ENCODE results near the gene HYAL2. TPM values are rescaled to one million over a fixed set of nuclear protein-coding genes. Genes with fewer than 3 reads are reported as not detected.

The HYAL2 gene
- polyA plus RNA-seq, 3 donors, result 18.3 to 25.8 (median 18.9) TPM

- H3K79me2 ChIP-seq (ENCODE audit: insufficient read depth, low read length), result peaks cover 21% of the 10 kb centered on the region
- peaks cover 22 to 35% of the 10 kb centered on the region in 2 donors for H3K36me3 Mint-ChIP-seq
- H2AFZ ChIP-seq (ENCODE audit: insufficient read depth, low read depth, low read length, poor library complexity, severe bottlenecking), result no peak overlapping the region
- H3K4me1 Mint-ChIP-seq, result peaks cover 60% of the 10 kb centered on the region
- H3K9me3 Mint-ChIP-seq, result no peaks in the 10 kb centered on the region
- peaks cover 0 to 29% of the 10 kb centered on the region in 2 donors for H3K36me3 ChIP-seq (replicated peaks in 1 of 2; ENCODE audit: control insufficient read depth in 1 of 2, insufficient read depth in 2 of 2, low read length in 2 of 2)
- H3K9me3 ChIP-seq (replicated peaks in 1 of 2; ENCODE audit: control insufficient read depth in 1 of 2, insufficient read depth in 1 of 2, low read length in 2 of 2), result no peaks in the 10 kb centered on the region
- peaks cover 0 to 8% (median 2%) of the 10 kb centered on the region in 3 donors for H3K27me3 Mint-ChIP-seq (ENCODE audit: low read depth in 3 of 3)
- intact Hi-C loops (cut with micrococcal nuclease), result no loop called here
- DNase-seq, result no peak
- peak overlapping the region in 6 of 7 donors; percentile 15 to 92 (median 76) for H3K27ac Mint-ChIP-seq
- peaks cover 52 to 62% of the 10 kb centered on the region in 2 donors for H3K4me1 ChIP-seq (ENCODE audit: control insufficient read depth in 1 of 2, insufficient read depth in 2 of 2, low read length in 2 of 2)
- H3K9ac ChIP-seq (ENCODE audit: insufficient read depth, low read length, poor library complexity, severe bottlenecking), result no peak overlapping the region
- H3K4me3 ChIP-seq (replicated peaks in 1 of 3; ENCODE audit: low read depth in 2 of 3, low read length in 3 of 3), result peak overlapping the region in 1 of 3 experiments; percentile 90
- H3K27me3 ChIP-seq (ENCODE audit: control insufficient read depth in 2 of 2, insufficient read depth in 2 of 2, low read length in 2 of 2), result no peaks in the 10 kb centered on the region
- no peaks in the 10 kb centered on the region for H4K20me1 ChIP-seq (ENCODE audit: insufficient read depth, low read length)
- H3K27ac ChIP-seq (ENCODE audit: low read depth in 1 of 2, low read length in 2 of 2), result peak overlapping the region; percentile 18 to 81
- TF ChIP-seq CTCF (IDR thresholded peaks at IDR 0.05), result no peak
- peak overlapping the region; percentile 87 for H3K4me2 ChIP-seq (replicated peaks; ENCODE audit: extremely low read depth, low read length, poor library complexity, severe bottlenecking)
- 91% methylated on average over 11 of the region's 11 CpGs for WGBS (ENCODE audit: insufficient coverage)
- peak overlapping the region; percentile 66 to 85 for H3K4me3 Mint-ChIP-seq
Observed at GRCh38 chr3:50318163-50318562, 4.4 kb downstream of the HYAL2 start.

GRCh38 chr3:50317300-50317699, 5.2 kb downstream of the HYAL2 start:
- H2AFZ ChIP-seq (ENCODE audit: insufficient read depth, low read depth, low read length, poor library complexity, severe bottlenecking), result no peak overlapping the region
- Mint-ChIP-seq H3K36me3 (peaks cover 22 to 35% of the 10 kb centered on the region in 2 donors), H3K9me3 (no peaks in the 10 kb centered on the region), H3K4me3 (no peak overlapping the region), H3K27ac (peak overlapping the region in 2 of 7 donors; percentile 32 to 35), H3K27me3 (ENCODE audit: low read depth in 3 of 3) (peaks cover 0 to 8% (median 2%) of the 10 kb centered on the region in 3 donors), H3K4me1 (peaks cover 51% of the 10 kb centered on the region)
- H3K27ac ChIP-seq (ENCODE audit: low read depth in 1 of 2, low read length in 2 of 2), result peak overlapping the region in 1 of 2 donors; percentile 22
- H3K79me2 ChIP-seq (ENCODE audit: insufficient read depth, low read length), result peaks cover 21% of the 10 kb centered on the region
- H3K4me2 ChIP-seq (replicated peaks; ENCODE audit: extremely low read depth, low read length, poor library complexity, severe bottlenecking), result no peak overlapping the region
- DNase-seq, result no peak
- peaks cover 44 to 53% of the 10 kb centered on the region in 2 donors for H3K4me1 ChIP-seq (ENCODE audit: control insufficient read depth in 1 of 2, insufficient read depth in 2 of 2, low read length in 2 of 2)
- H3K9ac ChIP-seq (ENCODE audit: insufficient read depth, low read length, poor library complexity, severe bottlenecking), result no peak overlapping the region
- H3K36me3 ChIP-seq (replicated peaks in 1 of 2; ENCODE audit: control insufficient read depth in 1 of 2, insufficient read depth in 2 of 2, low read length in 2 of 2), result peaks cover 0 to 29% of the 10 kb centered on the region in 2 donors
- TF ChIP-seq CTCF (IDR thresholded peaks at IDR 0.05), result no peak
- no peaks in the 10 kb centered on the region for H4K20me1 ChIP-seq (ENCODE audit: insufficient read depth, low read length)
- 50% methylated on average over 1 of the region's 6 CpGs for WGBS (ENCODE audit: insufficient coverage)
- H3K4me3 ChIP-seq (replicated peaks in 1 of 3; ENCODE audit: low read depth in 2 of 3, low read length in 3 of 3), result no peak overlapping the region
- intact Hi-C loops (cut with micrococcal nuclease), result no loop called here
- H3K27me3 ChIP-seq (ENCODE audit: control insufficient read depth in 2 of 2, insufficient read depth in 2 of 2, low read length in 2 of 2), result no peaks in the 10 kb centered on the region
- H3K9me3 ChIP-seq (replicated peaks in 1 of 2; ENCODE audit: control insufficient read depth in 1 of 2, insufficient read depth in 1 of 2, low read length in 2 of 2), result no peaks in the 10 kb centered on the region

Measured in CD14-positive monocyte (primary cell).